Measurements from ENCODE around the gene ATG10.

The ATG10 gene

GRCh38 chr5:82285206-82285605 is 313.4 kb downstream of the ATG10 start:
- no peak for FAIRE-seq

GRCh38 chr5:82287625-82288024 is 315.8 kb downstream of the ATG10 start:
- no peak for FAIRE-seq

- no peak for FAIRE-seq
These were observed 318.2 kb downstream of the ATG10 start for GRCh38 chr5:82290005-82290404.

- no peak for FAIRE-seq
These were observed 319.1 kb downstream of the ATG10 start for GRCh38 chr5:82290908-82291307.

- FAIRE-seq: no peak
These were observed 319.6 kb downstream of the ATG10 start for GRCh38 chr5:82291420-82291819.

GRCh38 chr5:82295144-82295543 is 323.3 kb downstream of the ATG10 start:
- FAIRE-seq: no peak

- no peak for FAIRE-seq
These were observed 324.2 kb downstream of the ATG10 start for GRCh38 chr5:82295959-82296531.

- no peak for FAIRE-seq
These were observed 325.1 kb downstream of the ATG10 start for GRCh38 chr5:82296929-82297328.

- no peak for FAIRE-seq
These were observed 325.9 kb downstream of the ATG10 start for GRCh38 chr5:82297711-82298110.

GRCh38 chr5:82298668-82299067 is 326.8 kb downstream of the ATG10 start:
- no peak for FAIRE-seq

- FAIRE-seq: no peak
These were observed 329.4 kb downstream of the ATG10 start for GRCh38 chr5:82301190-82301589.

All from A204.1 (cell line).